HG03354 (cell line): ENCODE data around the gene CORO7.
"Not testable (repeated sequence)": the region's sequence is repeated elsewhere in the genome, so short reads cannot be mapped to it uniquely, and the experiment has no call there.

Experiments
- ATAC-seq: cut with Tn5 transposase; IDR thresholded peaks from one replicate; pipeline ENCODE4 v1.9.1; 2021; ENCODE audit warnings: mild to moderate bottlenecking; ENCODE audit not compliant: unreplicated experiment, poor library complexity, severe bottlenecking

Gene CORO7

DNA sequence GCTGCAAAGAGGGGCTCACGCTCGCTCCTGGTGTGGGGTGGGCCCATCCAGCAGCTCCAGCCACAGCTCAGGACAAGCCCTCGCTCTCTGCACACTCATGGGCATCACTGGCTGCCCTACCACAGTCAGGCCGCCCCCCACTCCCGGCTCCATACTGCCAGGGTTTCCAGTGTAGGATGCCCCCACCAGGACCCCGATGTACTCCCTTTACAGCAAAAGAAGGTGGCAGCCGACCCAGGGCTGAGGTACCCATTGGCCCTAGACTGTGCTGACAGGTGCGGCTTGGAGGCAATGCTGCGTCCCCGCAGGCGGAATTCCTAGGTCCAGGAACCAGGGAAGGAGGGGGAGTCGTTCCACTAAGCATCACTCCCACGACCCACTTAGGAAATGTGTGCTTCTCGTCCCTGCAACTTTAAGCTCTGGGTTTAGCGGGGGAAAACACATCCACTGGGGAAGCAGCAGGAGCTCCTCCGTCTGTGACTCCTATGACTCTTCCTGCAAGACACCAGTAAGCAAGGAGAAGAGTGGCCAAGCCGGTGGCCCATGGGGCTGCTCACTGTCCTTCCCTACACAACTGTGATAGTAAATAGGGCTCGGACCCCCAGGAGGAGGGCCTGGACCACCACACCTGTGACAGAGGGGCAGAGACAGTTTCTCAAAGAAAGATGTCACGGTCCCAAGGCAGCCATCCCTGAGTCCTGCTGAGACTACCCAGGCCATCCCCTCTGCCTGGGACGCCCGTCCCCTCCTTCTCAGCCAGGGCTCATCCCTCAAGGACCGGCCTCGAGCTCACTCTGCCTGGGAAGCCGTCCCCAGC, 13.1 kb downstream of the CORO7 start:
- no peak for ATAC-seq

GRCh38 chr16:4402439-4403132, 13.8 kb downstream of the CORO7 start:
- ATAC-seq: no peak

DNA sequence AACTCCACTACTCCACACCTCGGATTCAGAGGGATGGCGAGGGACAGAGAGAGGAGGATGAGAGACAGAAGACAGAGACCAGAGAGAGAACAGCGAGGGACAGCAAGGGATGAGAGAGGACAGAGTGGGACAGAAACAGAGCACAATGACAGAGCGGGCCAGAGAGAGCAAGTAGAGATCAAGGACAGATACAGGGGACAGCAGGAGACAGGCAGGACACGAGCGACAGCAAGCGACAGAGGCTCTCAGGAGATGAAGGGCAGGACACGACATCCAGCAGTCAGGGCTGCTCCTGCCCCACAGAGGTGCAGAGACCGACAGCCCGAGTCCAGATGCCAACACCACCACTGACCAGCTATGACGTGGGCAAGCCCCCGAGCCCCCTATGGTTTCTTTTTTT, 14.9 kb downstream of the CORO7 start:
- no peak for ATAC-seq

GRCh38 chr16:4401094-4401501, 15.3 kb downstream of the CORO7 start:
- ATAC-seq: no peak

DNA sequence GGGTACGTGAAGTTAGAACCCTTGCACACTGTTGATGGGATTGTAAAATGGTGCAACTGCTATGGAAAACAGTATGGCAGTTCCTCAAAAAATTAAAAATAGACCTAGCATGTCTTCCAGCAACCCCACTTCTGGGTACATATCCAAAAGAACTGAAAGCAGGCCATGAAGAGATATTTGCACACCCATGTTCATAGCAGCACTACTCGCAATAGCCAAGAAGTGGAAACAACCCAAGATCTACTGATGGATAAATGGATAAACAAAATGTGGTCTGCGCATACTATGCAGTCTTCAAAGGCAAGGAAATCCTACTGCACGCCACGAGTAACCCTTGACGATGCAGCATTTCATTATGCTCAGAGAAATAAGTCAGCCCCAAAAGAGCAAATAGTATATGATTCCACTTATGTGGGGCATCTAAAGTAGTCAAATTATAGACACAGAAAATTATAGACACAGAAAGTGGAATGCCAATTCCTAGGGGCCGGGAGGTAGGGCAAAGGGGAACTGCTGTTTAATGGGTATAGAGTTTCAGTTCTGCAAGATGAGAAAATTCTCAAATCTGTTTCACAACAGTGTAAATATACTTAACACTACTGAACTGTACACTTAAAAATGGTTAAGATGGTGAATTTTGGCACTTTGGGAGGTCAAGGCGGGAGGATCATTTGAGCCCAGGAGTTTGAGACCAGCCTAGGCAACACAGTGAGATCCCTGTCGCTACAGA, 17.2 kb downstream of the CORO7 start:
- no peak for ATAC-seq

- no peak for ATAC-seq
Measured at GRCh38 chr16:4395055-4395726, 21.2 kb downstream of the CORO7 start.

- ATAC-seq: not testable (repeated sequence)
Measured at GRCh38 chr16:4393850-4394249, 22.5 kb downstream of the CORO7 start.

DNA sequence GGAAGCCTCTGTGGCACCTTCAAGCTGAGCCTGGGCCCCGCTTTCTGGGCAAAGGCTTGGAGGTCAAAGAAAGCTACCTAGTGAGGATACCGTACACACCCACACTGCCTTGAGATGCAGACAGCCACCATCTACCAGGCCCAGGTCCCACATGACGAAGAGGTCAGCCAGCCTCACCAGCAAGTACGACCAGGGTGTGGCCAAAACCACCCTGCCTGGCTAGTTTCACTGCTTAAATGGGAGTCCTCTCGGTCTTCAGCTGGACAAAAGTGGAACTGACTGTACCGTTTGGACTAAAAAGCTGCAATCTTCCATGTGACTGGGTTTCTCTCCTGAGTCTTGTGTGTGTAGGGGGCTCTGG, 23.2 kb downstream of the CORO7 start:
- ATAC-seq: no peak

DNA sequence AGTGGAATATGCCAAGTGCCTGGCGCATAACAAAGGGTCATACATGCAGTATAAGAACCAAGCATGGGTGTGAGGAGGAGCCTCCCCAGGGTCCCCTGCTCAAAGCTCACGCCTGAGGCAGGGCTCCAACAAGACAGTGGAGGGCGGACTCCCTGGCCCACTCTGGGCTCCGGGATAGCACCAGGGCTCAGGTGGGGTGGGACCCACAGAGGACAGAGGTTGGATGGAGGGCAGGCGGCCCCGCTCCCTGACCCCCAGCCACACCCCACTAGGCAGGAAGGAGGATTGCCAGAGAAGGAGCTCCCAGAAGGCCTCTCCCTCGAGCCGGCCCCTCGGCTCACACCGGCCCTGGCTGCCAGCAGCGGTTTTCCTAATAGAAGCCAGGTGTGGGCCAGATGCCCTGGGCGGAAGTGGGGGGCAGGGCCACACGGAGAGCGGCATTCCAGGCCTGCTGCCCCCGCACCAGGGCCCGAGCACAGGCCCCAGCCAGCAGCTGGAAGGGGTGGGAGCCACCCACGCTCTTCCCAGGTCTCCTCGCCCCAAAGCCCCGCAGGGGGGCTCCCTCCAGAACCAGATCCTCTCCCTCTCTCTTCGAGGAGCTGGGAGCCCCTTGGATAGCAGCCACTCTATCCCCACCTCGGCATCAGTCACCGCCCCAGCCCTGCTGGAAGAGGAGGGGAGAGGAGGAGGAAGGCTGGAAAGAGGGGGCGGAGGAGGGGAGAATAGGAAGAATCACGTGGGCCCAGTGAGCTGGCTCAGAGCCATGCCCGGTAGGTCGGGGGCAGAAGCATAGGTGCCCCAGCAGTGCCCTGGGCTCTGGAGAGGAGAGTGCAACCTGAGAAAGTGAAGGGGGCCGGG, 23.8 kb downstream of the CORO7 start:
- ATAC-seq: no peak

DNA sequence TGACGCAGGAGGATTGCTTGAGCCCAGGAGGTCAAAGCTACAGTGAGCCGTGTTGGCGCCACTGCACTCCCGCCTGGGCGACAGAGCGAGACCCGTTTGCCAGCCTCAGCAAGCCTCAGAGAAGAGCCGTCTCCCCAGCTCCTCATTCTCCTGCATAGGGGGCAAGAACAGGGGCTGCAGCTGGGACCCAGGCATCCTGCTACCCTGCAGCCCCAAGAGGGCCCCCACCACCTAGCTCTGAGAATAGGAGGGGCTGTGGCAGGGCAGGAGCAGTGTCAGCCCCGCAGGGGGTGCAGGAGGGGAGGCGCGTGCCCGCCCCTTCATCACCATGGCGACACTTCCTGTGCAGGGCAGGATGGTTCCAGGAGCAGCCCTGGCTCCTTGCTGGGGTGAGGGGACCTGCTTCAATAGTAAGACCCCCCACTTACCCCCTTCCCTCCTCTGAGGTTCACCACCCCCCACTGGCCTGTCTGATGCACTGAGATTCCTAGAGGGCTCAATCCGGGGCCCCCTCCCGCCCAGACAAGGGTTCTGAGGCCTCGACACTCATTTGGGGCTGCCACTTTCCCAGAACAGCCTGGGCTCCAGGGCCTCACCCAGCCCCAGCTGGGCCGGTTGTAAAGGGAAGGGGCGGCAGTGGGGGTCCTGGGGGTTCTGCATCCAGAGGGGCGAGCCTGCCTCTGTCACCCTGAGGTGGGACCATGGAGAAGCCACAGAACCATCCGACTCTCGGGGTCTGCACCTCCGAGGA, 24.6 kb downstream of the CORO7 start:
- no peak for ATAC-seq

GRCh38 chr16:4390266-4391260, 25.8 kb downstream of the CORO7 start:
- ATAC-seq: no peak

- ATAC-seq: no peak
Measured at GRCh38 chr16:4389051-4389955, 27.1 kb downstream of the CORO7 start.

DNA sequence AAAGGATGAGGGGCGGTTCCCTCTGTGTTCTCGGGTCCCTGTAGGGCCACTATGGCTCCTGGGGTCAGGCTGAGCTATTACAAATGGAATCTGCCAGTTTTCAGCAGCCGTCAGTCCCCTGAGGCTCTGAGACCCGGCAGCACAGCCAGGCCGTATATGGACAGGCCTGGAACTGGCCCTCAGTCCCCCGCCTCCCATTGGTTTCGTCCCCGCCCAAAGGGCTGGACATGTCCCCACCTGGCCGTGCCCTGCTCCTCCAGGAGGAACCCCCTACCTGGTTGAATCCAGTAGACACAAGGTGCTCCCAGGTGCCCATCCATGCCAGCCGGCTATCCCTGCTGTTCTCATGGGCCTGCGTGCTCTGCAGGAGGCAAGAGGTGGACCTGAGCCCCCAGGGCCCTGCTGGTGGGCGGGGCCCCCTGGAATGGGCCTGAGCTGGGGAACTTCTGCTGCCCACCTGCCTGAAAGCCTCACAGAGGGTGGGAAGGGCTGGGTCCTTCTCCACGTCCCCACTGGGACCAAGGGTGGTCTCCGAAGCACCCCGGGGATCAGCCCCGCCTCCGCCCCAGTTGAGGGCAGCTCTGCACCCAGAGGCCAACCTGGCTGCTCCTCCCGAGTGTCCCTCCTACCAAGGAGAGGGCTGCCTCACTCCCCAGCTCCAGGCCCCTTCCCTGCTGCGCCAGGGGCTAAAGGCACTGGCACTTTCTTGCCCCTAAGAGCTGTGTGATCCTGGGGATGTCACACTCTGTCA, 27.9 kb downstream of the CORO7 start:
- no peak for ATAC-seq

GRCh38 chr16:4387781-4388180, 28.6 kb downstream of the CORO7 start:
- ATAC-seq: no peak

GRCh38 chr16:4386951-4387565, 29.3 kb downstream of the CORO7 start:
- no peak for ATAC-seq

GRCh38 chr16:4386451-4386805, 30.0 kb downstream of the CORO7 start:
- no peak for ATAC-seq
